H9 (cell line): ENCODE data around the gene MORN1. TPM values are rescaled to one million over a fixed set of nuclear protein-coding genes. Genes with fewer than 3 reads are reported as not detected.
A peak's percentile ranks its signal among the peaks of the same experiment; 100 is the strongest.

Source experiments
- DNase-seq: peaks from one replicate; pipeline ENCODE4 v3.0.0-alpha.2; 2017
- H2AFZ ChIP-seq: one replicate; pipeline ENCODE4 v1.6.1; 2013; ENCODE audit warnings: mild to moderate bottlenecking, low read length, control low read depth, moderate library complexity
- H2AK5ac ChIP-seq: 2 replicates; pipeline ENCODE4 v1.6.1; 2013; ENCODE audit warnings: low read length, control low read depth, mixed read lengths; ENCODE audit not compliant: insufficient read length
- H2BK120ac ChIP-seq: one replicate; pipeline ENCODE4 v1.6.1; 2013; ENCODE audit warnings: low read depth, mild to moderate bottlenecking, low read length, control low read depth, inconsistent platforms; ENCODE audit not compliant: poor library complexity, severe bottlenecking
- H2BK12ac ChIP-seq: 2 replicates; pipeline ENCODE4 v1.6.1; 2013; ENCODE audit warnings: low read length, control low read depth, mixed read lengths, low read depth; ENCODE audit not compliant: insufficient read length
- H2BK15ac ChIP-seq: 2 replicates; pipeline ENCODE4 v1.6.1; 2013; ENCODE audit warnings: low read depth, low read length, control low read depth
- H2BK20ac ChIP-seq: one replicate; pipeline ENCODE4 v1.6.1; 2013; ENCODE audit warnings: low read depth, mild to moderate bottlenecking, low read length, control low read depth, inconsistent platforms; ENCODE audit not compliant: poor library complexity, severe bottlenecking
- H2BK5ac ChIP-seq: 2 replicates; pipeline ENCODE4 v1.6.1; 2013; ENCODE audit warnings: low read length, control low read depth, mixed read lengths; ENCODE audit not compliant: insufficient read length
- H3K14ac ChIP-seq: 2 replicates; pipeline ENCODE4 v1.6.1; 2013; ENCODE audit warnings: low read length, control low read depth; ENCODE audit not compliant: insufficient read depth
- H3K18ac ChIP-seq: 2 replicates; pipeline ENCODE4 v1.6.1; 2013; ENCODE audit warnings: low read depth, mild to moderate bottlenecking, mixed read lengths, low read length, control low read depth; ENCODE audit not compliant: insufficient read length
- H3K23ac ChIP-seq: 2 replicates; pipeline ENCODE4 v1.6.1; 2013; ENCODE audit warnings: low read length, control low read depth, mixed read lengths, low read depth; ENCODE audit not compliant: insufficient read length
- H3K23me2 ChIP-seq: 2 replicates; pipeline ENCODE4 v1.6.1; 2013; ENCODE audit warnings: low read depth, mild to moderate bottlenecking, mixed read lengths, low read length, control low read depth; ENCODE audit not compliant: insufficient read length, poor library complexity, severe bottlenecking
- H3K27ac ChIP-seq: 2 replicates; pipeline ENCODE4 v1.5.1; 2013; ENCODE audit warnings: low read length, control low read depth, mixed read lengths, low read depth; ENCODE audit not compliant: insufficient read length
- H3K27me3 ChIP-seq: 2 replicates; pipeline ENCODE4 v1.6.1; 2013; ENCODE audit warnings: low read length, control low read depth, inconsistent platforms; ENCODE audit not compliant: insufficient read depth
- H3K4ac ChIP-seq: 2 replicates; pipeline ENCODE4 v1.6.1; 2013; ENCODE audit warnings: low read depth, mild to moderate bottlenecking, control low read depth, inconsistent platforms, low read length, moderate library complexity
- H3K4me1 ChIP-seq: 2 replicates; pipeline ENCODE4 v1.6.1; 2013; ENCODE audit warnings: low read length, control low read depth, inconsistent platforms; ENCODE audit not compliant: insufficient read depth
- H3K4me2 ChIP-seq: 2 replicates; pipeline ENCODE4 v1.6.1; 2013; ENCODE audit warnings: low read length, control low read depth, mixed read lengths; ENCODE audit not compliant: insufficient read length, insufficient read depth
- H3K56ac ChIP-seq: 2 replicates; pipeline ENCODE4 v1.6.1; 2013; ENCODE audit warnings: low read depth, mild to moderate bottlenecking, mixed read lengths, low read length, control low read depth; ENCODE audit not compliant: insufficient read length
- H3K79me1 ChIP-seq: 2 replicates; pipeline ENCODE4 v1.6.1; 2013; ENCODE audit warnings: low read depth, mild to moderate bottlenecking, moderate library complexity, low read length, control low read depth, inconsistent platforms; ENCODE audit not compliant: insufficient read depth, poor library complexity, severe bottlenecking
- H3K79me2 ChIP-seq: 2 replicates; pipeline ENCODE4 v1.6.1; 2013; ENCODE audit warnings: low read length, control low read depth, inconsistent platforms; ENCODE audit not compliant: insufficient read depth
- H3K9ac ChIP-seq: 2 replicates; pipeline ENCODE4 v1.6.1; 2013; ENCODE audit warnings: low read length, control low read depth, mixed read lengths; ENCODE audit not compliant: insufficient read length; ENCODE audit errors: extremely low read depth
- H3K9me3 ChIP-seq: one replicate; pipeline ENCODE4 v1.6.1; 2013; ENCODE audit warnings: low read depth, low read length, inconsistent platforms; ENCODE audit not compliant: control insufficient read depth
- H3T11ph ChIP-seq: one replicate; pipeline ENCODE4 v1.6.1; 2013; ENCODE audit warnings: mild to moderate bottlenecking, low read length, control low read depth, inconsistent platforms
- H4K20me1 ChIP-seq: one replicate; pipeline ENCODE4 v1.6.1; 2013; ENCODE audit not compliant: control insufficient read depth, insufficient read length, insufficient read depth
- H4K5ac ChIP-seq: 2 replicates; pipeline ENCODE4 v1.6.1; 2013; ENCODE audit warnings: low read depth, mild to moderate bottlenecking, mixed read lengths, low read length, control low read depth; ENCODE audit not compliant: insufficient read length
- H4K8ac ChIP-seq: replicated peaks from 2 replicates; pipeline ENCODE4 v1.6.1; 2013; ENCODE audit warnings: low read length, control low read depth, mixed read lengths, low read depth; ENCODE audit not compliant: insufficient read length
- H4K91ac ChIP-seq: 2 replicates; pipeline ENCODE4 v1.6.1; 2013; ENCODE audit warnings: low read depth, mild to moderate bottlenecking, moderate library complexity, mixed read lengths, low read length, control low read depth; ENCODE audit not compliant: insufficient read length
- H3K27ac Mint-ChIP-seq, 3 experiments: 2 replicates in 2 of 3; 3 replicates in 1 of 3; pipeline ENCODE4 v1.8.0; 2020 to 2021; ENCODE audit warnings: mixed read lengths in 3 of 3, mild to moderate bottlenecking in 1 of 3, moderate library complexity in 1 of 3
- H3K27me3 Mint-ChIP-seq: 2 replicates; pipeline ENCODE4 v1.8.0; 2021; ENCODE audit warnings: low read depth, mild to moderate bottlenecking, moderate library complexity, mixed read lengths
- H3K36me3 Mint-ChIP-seq, 3 experiments: 2 replicates in 2 of 3; 3 replicates in 1 of 3; pipeline ENCODE4 v1.8.0; 2020 to 2021; ENCODE audit warnings: low read depth in 3 of 3, mixed read lengths in 3 of 3; ENCODE audit not compliant: insufficient read depth in 1 of 3
- H3K4me1 Mint-ChIP-seq, 2 experiments: 2 replicates each; pipeline ENCODE4 v1.8.0; 2020; ENCODE audit warnings: mixed read lengths in 2 of 2
- H3K4me3 Mint-ChIP-seq, 2 experiments: 2 replicates in 1 of 2; 3 replicates in 1 of 2; pipeline ENCODE4 v1.8.0; 2020 to 2021; ENCODE audit warnings: mild to moderate bottlenecking in 2 of 2, mixed read lengths in 2 of 2, moderate library complexity in 1 of 2
- H3K9me3 Mint-ChIP-seq, 2 experiments: 2 replicates in 1 of 2; 3 replicates in 1 of 2; pipeline ENCODE4 v1.8.0; 2020; ENCODE audit warnings: mild to moderate bottlenecking in 2 of 2, mixed read lengths in 2 of 2, moderate library complexity in 1 of 2
- CTCF ChIP-seq: fragments of 200-600 bp; sonication (generic); conservative IDR thresholded peaks from 3 replicates; pipeline ENCODE4 v1.8.0; 2021; ENCODE audit warnings: antibody characterized with exemption, mild to moderate bottlenecking
- WGBS: extraction: QIAGEN DNeasy Blood & Tissue Kit; methylation state at CpG from one replicate; pipeline ENCODE4 v1.1.7; 2013; ENCODE audit warnings: missing lambda C conversion rate, low lambda C conversion rate, mixed read lengths; ENCODE audit not compliant: insufficient read length; ENCODE audit errors: extremely low coverage; 5-methylcytosine and 5-hydroxymethylcytosine counted together
- total RNA-seq: library from RNA; stranded (reverse); gene quantifications from 2 replicates; pipeline ENCODE4 v1.2.1, GENCODE V29; 2021

MORN1 gene
- total RNA-seq, 1 experiment from 2014 or later, result 12.7 TPM

- H2AK5ac ChIP-seq, result no peak overlapping the region
- no peak overlapping the region for H2BK12ac ChIP-seq
- H3K79me1 ChIP-seq, result no peaks in the 10 kb centered on the region
- Mint-ChIP-seq H3K4me1 (no peaks in the 10 kb centered on the region), H3K36me3 (no peaks in the 10 kb centered on the region), H3K27me3 (peaks cover 46% of the 10 kb centered on the region), H3K4me3 (no peak overlapping the region), H3K27ac (peak overlapping the region in 2 of 3 experiments; percentile 24 to 56; a peak in 3 of 7 replicates), H3K9me3 (no peaks in the 10 kb centered on the region)
- no peak overlapping the region for H2AFZ ChIP-seq
- H3K27ac ChIP-seq, result no peak overlapping the region
- no peaks in the 10 kb centered on the region for H3K23me2 ChIP-seq
- H4K5ac ChIP-seq, result no peak overlapping the region
- H3K79me2 ChIP-seq, result no peaks in the 10 kb centered on the region
- H3K4me2 ChIP-seq, result no peak overlapping the region
- no peak overlapping the region for H3K4ac ChIP-seq
- no peak overlapping the region for H3T11ph ChIP-seq
- H3K4me1 ChIP-seq, result no peaks in the 10 kb centered on the region
- no peak overlapping the region for H2BK5ac ChIP-seq
- no peak for DNase-seq
- H3K9me3 ChIP-seq, result no peaks in the 10 kb centered on the region
- no peak overlapping the region for H3K9ac ChIP-seq
- no peak overlapping the region for H3K56ac ChIP-seq
- no peak overlapping the region for H3K23ac ChIP-seq
- WGBS, result no CpG with 5 or more reads among the region's 15 CpGs
- no peak overlapping the region for H2BK120ac ChIP-seq
- no peak overlapping the region for H3K14ac ChIP-seq
- no peak overlapping the region for H2BK15ac ChIP-seq
- H4K91ac ChIP-seq, result no peak overlapping the region
- no peak for TF ChIP-seq CTCF
- H2BK20ac ChIP-seq, result no peak overlapping the region
- no peaks in the 10 kb centered on the region for H4K20me1 ChIP-seq
- no peaks in the 10 kb centered on the region; the same call in 1 of the 2 replicates for H3K27me3 ChIP-seq
- no peak overlapping the region for H3K18ac ChIP-seq
- H4K8ac ChIP-seq, result no peak overlapping the region
These were observed 46.3 kb upstream of the MORN1 start for GRCh38 chr1:2437617-2438016.
